Activated CD8-positive, alpha-beta memory T cell treated with anti-CD3 and anti-CD28 coated beads for 1 hour (primary cell): ENCODE results near the gene OR13J1.
"Not testable (repeated sequence)": the region's sequence is repeated elsewhere in the genome, so short reads cannot be mapped to it uniquely, and the experiment has no call there.

ENCODE experiments used
- DNase-seq, 2 donors: peaks; one replicate each; pipeline ENCODE4 v3.0.0-alpha.2; 2020; ENCODE audit warnings: low read depth in 1 of 2; ENCODE audit errors: extremely low read depth in 1 of 2

The OR13J1 gene, protein sequence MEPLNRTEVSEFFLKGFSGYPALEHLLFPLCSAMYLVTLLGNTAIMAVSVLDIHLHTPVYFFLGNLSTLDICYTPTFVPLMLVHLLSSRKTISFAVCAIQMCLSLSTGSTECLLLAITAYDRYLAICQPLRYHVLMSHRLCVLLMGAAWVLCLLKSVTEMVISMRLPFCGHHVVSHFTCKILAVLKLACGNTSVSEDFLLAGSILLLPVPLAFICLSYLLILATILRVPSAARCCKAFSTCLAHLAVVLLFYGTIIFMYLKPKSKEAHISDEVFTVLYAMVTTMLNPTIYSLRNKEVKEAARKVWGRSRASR

DNA sequence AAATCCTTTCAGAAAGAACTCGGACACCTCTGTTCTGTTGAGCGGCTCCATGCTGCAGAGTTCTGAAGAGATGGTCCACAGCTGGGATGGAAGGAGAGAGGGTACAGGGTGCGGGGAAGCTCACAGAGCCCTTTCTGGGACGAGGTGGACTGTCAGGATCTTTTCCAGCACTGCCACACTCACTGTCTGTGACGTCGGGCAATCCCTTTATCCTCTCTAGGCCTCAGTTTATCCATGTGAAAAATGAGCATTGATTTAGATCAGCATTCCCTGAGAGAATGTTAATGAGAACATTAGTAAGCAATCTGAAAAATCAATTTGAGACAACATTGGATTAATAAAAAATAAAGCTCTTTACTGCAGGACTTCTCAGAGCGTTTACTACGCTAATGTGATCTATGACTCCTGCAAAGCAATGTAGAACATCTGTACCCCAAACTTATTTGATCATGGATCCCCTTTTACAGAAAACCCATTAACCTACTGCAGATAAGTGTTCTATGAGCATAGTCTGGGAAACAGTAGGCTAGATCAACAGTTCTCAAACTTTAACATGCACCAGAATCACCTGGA is at the start of gene OR13J1:
Gene OR13J1 (minus strand): TSS at position 51 of the 573 bp plus-strand sequence. CDS start 0 bp downstream, at position 51.
- no peak for DNase-seq

DNA sequence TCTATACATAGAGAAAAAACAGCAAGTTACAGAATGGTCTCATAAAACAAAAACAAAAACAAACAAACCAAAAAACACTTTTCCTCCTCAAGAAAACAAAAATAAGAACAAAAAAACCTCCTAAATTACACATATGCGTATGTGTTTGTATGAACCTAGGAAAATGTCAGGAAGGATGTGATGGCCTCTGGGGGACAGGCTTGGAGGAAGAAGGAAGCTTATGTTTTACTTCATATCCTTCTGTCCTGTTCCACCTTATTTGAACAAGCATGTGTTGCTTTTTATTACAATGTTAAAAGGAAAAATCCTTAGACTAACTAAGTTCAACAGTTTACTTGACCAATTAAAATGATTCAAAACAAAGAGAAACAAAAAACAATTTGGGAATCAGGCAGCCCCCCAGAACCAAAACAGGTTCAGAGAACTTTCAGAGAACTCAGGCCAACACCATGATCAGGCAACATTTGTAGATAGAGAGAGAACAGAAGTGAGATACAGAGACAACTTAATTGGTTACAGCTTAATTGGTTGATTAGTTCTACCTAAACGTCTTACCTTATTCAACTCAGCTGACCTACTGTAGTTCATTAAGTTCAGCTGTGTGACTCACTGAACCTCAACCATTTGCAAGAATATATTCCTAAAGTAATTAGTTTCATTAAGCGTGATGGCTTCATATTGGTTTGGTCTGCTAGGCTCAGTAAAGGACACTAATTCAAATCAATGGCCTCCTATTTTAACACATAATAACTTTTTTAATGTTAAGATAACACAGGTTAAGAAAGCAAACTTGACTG is 49.2 kb upstream of the OR13J1 start:
- DNase-seq = no peak

DNA sequence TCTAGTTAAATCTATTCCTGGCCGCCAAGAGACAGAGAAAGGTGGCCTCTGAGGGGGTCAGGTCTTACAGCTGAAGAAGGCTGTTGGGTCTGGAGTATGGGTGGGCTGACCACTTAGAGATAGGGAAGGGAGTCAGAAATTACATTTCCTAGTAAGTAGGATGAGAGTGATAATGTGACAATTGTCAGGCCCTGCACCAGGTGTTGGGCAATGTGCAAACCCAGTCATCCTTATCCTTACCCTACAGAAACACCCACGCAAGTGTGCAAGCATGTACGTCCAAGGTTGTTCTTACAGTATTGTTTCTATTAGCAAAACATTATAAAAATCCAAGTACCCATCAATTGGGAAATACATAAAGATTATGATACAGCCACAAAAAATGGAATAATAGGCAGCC is 48.6 kb upstream of the OR13J1 start:
- no peak for DNase-seq

GRCh38 chr9:35917261-35917660 is 47.1 kb upstream of the OR13J1 start:
- DNase-seq = no peak

DNA sequence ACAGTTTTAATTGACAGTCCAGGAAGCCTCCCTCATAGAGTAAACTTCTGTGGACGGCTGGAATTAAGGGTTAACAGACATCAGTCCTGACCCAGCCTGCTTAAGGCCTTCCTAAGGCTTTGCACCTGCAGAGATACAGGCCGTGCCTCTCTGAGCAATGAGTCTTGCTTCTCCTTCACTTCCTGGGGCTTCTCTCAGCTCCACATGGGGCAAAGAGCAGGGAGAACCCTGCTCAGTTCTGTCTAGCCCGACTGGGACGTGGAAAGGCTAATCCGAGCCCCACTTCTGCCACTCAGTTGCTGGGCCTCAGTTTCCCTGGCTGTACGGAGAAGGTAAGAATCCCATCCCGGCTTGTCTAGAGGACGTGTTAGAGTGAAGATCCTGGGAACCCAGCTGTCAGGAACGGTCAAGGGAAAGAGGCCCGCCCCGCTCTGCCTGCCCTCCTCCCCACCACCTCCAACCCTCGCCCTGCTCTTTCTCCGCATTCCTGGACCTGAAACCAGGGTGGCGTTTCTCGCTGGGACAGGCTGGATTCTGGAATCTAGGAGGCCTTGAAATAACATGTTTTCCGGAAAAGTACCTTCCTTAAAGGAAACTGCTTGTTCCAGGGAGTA is 45.6 kb upstream of the OR13J1 start:
- no peak for DNase-seq

DNA sequence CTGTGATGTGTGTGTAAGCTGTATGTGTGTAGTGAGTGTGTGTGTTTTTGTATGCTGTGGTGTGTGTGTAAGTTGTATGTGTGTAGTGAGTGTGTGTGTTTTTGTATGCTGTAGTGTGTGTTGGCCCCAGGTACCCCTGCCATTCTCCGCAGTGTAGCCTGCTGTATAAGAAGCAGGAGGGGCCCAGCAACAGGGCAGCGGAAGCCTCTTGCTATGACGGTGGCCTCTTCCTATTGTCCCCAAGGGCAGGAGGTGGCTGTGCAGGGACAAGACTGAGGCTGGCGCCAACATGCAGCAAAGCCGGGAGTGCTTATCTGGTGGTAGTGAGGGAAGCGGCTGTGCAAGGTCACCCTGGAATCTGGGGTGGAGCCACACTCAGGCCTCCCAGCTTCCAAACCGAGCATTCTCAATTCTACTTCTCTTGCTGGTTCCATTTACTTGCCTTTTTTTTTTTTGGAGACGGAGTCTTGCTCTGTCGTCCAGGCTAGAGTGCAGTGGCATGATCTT is 44.2 kb upstream of the OR13J1 start:
- DNase-seq = no peak

DNA sequence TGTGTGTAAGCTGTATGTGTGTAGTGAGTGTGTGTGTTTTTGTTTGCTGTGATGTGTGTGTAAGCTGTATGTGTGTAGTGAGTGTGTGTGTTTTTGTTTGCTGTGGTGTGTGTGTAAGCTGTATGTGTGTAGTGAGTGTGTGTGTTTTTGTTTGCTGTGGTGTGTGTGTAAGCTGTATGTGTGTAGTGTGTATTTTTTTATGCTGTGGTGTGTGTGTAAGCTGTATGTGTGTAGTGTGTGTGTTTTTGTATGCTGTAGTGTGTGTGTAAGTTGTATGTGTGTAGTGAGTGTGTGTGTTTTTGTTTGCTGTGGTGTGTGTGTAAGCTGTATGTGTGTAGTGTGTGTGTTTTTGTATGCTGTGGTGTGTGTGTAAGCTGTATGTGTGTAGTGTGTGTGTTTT is 43.2 kb upstream of the OR13J1 start:
- not testable (repeated sequence) for DNase-seq

DNA sequence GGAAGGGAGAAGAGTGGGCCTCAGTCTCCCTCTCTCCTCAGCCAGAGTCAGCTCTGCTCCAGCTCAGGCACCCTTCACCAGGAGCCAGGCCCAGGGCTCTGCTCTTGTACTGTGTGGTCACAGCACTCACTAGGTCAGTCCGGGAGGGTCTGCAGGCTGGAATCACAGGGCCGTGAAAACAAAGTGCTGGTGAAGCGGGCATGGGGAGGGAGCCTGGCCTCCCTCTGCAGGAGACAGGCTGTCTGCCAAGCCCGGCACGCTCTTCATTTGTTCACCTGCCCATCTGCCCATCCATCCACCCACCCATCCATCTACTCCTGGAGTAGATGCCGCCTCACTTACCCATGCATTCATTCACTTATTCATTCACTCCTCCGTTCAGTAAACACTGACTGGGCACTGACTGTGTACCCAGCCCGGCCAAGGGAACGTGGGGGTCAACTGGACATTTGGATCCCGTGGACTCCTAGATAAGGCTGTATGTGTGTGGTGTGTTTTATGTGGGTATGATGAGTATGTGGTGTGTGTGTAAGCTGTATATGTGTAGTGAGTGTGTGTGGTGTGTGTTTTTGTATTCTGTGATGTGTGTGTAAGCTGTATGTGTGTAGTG is 42.7 kb upstream of the OR13J1 start:
- DNase-seq = no peak

- no peak for DNase-seq
Observed at GRCh38 chr9:35911690-35912089, 41.5 kb upstream of the OR13J1 start.

- DNase-seq = peak in 1 of 2 donors; percentile 8
Observed at GRCh38 chr9:35910613-35911359, 40.6 kb upstream of the OR13J1 start.

GRCh38 chr9:35909687-35910612 is 39.7 kb upstream of the OR13J1 start:
- DNase-seq = no peak

DNA sequence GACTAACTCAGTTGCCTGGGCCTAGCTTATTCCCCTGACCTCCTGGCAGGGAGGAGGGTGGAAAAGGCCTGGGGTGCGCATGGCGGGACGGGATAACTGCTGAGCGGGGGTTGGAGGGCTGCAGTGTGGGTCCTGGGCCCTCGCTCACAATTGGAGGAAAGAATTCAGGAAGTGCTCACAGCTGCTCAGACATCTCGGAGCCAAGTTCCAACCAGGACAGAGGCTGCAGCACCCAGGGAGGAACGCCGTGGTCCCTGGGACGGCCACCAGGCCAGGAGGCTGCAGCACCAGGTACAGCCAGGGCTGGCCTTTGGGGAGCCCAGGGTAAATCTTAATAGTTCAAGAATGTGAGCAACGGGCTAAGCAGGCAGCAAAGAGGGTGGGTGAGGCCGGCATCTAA is 39.1 kb upstream of the OR13J1 start, which contains the start of gene SPAAR:
Gene SPAAR (plus strand): TSS at position 217 of the 400 bp plus-strand sequence. CDS start 974 bp downstream, outside the sequence.
- DNase-seq = no peak

DNA sequence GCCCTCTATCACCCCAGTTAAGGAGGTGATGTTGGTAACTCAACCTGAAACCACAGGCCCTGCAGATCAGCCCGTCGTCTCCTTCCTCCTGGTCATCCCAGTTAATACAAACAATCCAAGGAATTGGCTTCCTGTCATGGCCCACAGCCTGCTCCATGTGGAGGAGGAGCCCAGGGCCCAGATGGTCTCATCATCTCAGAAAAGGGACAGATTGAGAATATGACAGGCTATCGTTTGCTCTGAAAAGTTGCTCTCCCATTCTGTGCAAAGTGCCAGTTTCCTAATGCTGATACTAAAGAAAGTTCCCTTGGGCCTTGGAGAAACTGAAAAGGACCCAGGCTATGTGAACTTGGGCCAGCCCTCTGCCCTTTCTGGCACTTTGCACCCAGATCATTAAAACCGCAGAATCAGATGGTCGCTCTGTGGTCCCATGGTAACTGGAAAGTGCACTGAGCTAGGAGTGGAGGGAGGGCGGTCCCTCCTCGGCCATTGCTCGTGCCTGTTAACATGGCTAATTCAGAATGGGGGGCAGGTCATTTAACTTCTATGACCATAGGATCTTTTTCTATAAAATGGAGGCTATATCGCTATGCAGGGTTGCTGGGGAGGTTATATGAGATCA is 38.4 kb upstream of the OR13J1 start:
- DNase-seq = no peak

- no peak for DNase-seq
Observed at GRCh38 chr9:35907711-35908503, 37.7 kb upstream of the OR13J1 start.

DNA sequence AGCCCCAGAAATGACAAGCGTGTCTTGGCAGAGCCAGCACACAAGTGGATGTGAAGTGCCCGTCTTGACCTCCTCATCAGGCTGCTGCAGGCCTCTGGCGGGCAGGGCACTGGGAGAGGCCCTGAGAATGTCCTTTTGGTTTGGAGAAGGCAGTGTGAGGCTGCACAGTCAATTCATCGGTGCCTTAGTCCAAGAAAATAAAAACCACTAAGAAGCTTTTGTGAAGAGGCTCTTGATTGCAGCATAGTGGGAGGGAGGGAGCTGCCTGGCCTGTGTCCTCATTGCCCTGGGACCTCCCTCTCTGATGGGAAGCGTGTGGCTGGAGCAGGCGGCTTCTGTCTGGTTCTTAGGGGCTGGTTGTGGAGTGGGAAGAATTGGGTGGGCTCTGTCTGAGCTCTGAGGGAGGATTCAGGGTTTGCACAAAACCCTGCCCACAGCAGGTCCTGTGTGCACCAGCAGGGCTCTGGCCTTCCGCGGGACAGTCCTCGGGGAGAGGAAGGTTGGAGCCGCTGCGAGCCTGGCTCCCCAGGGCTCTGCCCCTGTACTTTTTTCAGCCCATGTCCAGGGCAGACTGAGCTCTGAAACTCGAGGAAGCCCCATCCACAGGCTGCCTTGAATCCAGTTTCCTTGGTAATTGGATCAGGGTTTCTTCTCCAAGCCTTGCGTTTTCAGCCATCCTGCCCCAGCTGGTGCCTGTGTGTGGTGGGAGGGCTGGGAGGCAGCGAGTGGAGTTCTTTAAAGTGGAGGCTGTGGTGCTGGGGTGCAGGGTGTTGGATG is 36.9 kb upstream of the OR13J1 start:
- DNase-seq = no peak

- DNase-seq = no peak
Observed at GRCh38 chr9:35905912-35906679, 35.9 kb upstream of the OR13J1 start, which contains the start of gene HRCT1. Gene HRCT1, plus strand, starts transcription at chr9:35906202. Its CDS starts 86 bp downstream, at chr9:35906288.
